H9 (cell line): Measurements from ENCODE around the gene ESRRA. TPM values are rescaled to one million over a fixed set of nuclear protein-coding genes. Genes with fewer than 3 reads are reported as not detected.
A peak's percentile ranks its signal among the peaks of the same experiment; 100 is the strongest.

Source experiments
- DNase-seq: peaks from one replicate; pipeline ENCODE4 v3.0.0-alpha.2; 2017
- H2AFZ ChIP-seq: one replicate; pipeline ENCODE4 v1.6.1; 2013; ENCODE audit warnings: mild to moderate bottlenecking, low read length, control low read depth, moderate library complexity
- H2AK5ac ChIP-seq: 2 replicates; pipeline ENCODE4 v1.6.1; 2013; ENCODE audit warnings: low read length, control low read depth, mixed read lengths; ENCODE audit not compliant: insufficient read length
- H2BK120ac ChIP-seq: one replicate; pipeline ENCODE4 v1.6.1; 2013; ENCODE audit warnings: low read depth, mild to moderate bottlenecking, low read length, control low read depth, inconsistent platforms; ENCODE audit not compliant: poor library complexity, severe bottlenecking
- H2BK12ac ChIP-seq: 2 replicates; pipeline ENCODE4 v1.6.1; 2013; ENCODE audit warnings: low read length, control low read depth, mixed read lengths, low read depth; ENCODE audit not compliant: insufficient read length
- H2BK15ac ChIP-seq: 2 replicates; pipeline ENCODE4 v1.6.1; 2013; ENCODE audit warnings: low read depth, low read length, control low read depth
- H2BK20ac ChIP-seq: one replicate; pipeline ENCODE4 v1.6.1; 2013; ENCODE audit warnings: low read depth, mild to moderate bottlenecking, low read length, control low read depth, inconsistent platforms; ENCODE audit not compliant: poor library complexity, severe bottlenecking
- H2BK5ac ChIP-seq: 2 replicates; pipeline ENCODE4 v1.6.1; 2013; ENCODE audit warnings: low read length, control low read depth, mixed read lengths; ENCODE audit not compliant: insufficient read length
- H3K14ac ChIP-seq: 2 replicates; pipeline ENCODE4 v1.6.1; 2013; ENCODE audit warnings: low read length, control low read depth; ENCODE audit not compliant: insufficient read depth
- H3K18ac ChIP-seq: 2 replicates; pipeline ENCODE4 v1.6.1; 2013; ENCODE audit warnings: low read depth, mild to moderate bottlenecking, mixed read lengths, low read length, control low read depth; ENCODE audit not compliant: insufficient read length
- H3K23ac ChIP-seq: 2 replicates; pipeline ENCODE4 v1.6.1; 2013; ENCODE audit warnings: low read length, control low read depth, mixed read lengths, low read depth; ENCODE audit not compliant: insufficient read length
- H3K23me2 ChIP-seq: 2 replicates; pipeline ENCODE4 v1.6.1; 2013; ENCODE audit warnings: low read depth, mild to moderate bottlenecking, mixed read lengths, low read length, control low read depth; ENCODE audit not compliant: insufficient read length, poor library complexity, severe bottlenecking
- H3K27ac ChIP-seq: 2 replicates; pipeline ENCODE4 v1.5.1; 2013; ENCODE audit warnings: low read length, control low read depth, mixed read lengths, low read depth; ENCODE audit not compliant: insufficient read length
- H3K27me3 ChIP-seq: 2 replicates; pipeline ENCODE4 v1.6.1; 2013; ENCODE audit warnings: low read length, control low read depth, inconsistent platforms; ENCODE audit not compliant: insufficient read depth
- H3K4ac ChIP-seq: 2 replicates; pipeline ENCODE4 v1.6.1; 2013; ENCODE audit warnings: low read depth, mild to moderate bottlenecking, control low read depth, inconsistent platforms, low read length, moderate library complexity
- H3K4me1 ChIP-seq: 2 replicates; pipeline ENCODE4 v1.6.1; 2013; ENCODE audit warnings: low read length, control low read depth, inconsistent platforms; ENCODE audit not compliant: insufficient read depth
- H3K4me2 ChIP-seq: 2 replicates; pipeline ENCODE4 v1.6.1; 2013; ENCODE audit warnings: low read length, control low read depth, mixed read lengths; ENCODE audit not compliant: insufficient read length, insufficient read depth
- H3K56ac ChIP-seq: 2 replicates; pipeline ENCODE4 v1.6.1; 2013; ENCODE audit warnings: low read depth, mild to moderate bottlenecking, mixed read lengths, low read length, control low read depth; ENCODE audit not compliant: insufficient read length
- H3K79me1 ChIP-seq: 2 replicates; pipeline ENCODE4 v1.6.1; 2013; ENCODE audit warnings: low read depth, mild to moderate bottlenecking, moderate library complexity, low read length, control low read depth, inconsistent platforms; ENCODE audit not compliant: insufficient read depth, poor library complexity, severe bottlenecking
- H3K79me2 ChIP-seq: 2 replicates; pipeline ENCODE4 v1.6.1; 2013; ENCODE audit warnings: low read length, control low read depth, inconsistent platforms; ENCODE audit not compliant: insufficient read depth
- H3K9ac ChIP-seq: 2 replicates; pipeline ENCODE4 v1.6.1; 2013; ENCODE audit warnings: low read length, control low read depth, mixed read lengths; ENCODE audit not compliant: insufficient read length; ENCODE audit errors: extremely low read depth
- H3K9me3 ChIP-seq: one replicate; pipeline ENCODE4 v1.6.1; 2013; ENCODE audit warnings: low read depth, low read length, inconsistent platforms; ENCODE audit not compliant: control insufficient read depth
- H3T11ph ChIP-seq: one replicate; pipeline ENCODE4 v1.6.1; 2013; ENCODE audit warnings: mild to moderate bottlenecking, low read length, control low read depth, inconsistent platforms
- H4K20me1 ChIP-seq: one replicate; pipeline ENCODE4 v1.6.1; 2013; ENCODE audit not compliant: control insufficient read depth, insufficient read length, insufficient read depth
- H4K5ac ChIP-seq: 2 replicates; pipeline ENCODE4 v1.6.1; 2013; ENCODE audit warnings: low read depth, mild to moderate bottlenecking, mixed read lengths, low read length, control low read depth; ENCODE audit not compliant: insufficient read length
- H4K8ac ChIP-seq: replicated peaks from 2 replicates; pipeline ENCODE4 v1.6.1; 2013; ENCODE audit warnings: low read length, control low read depth, mixed read lengths, low read depth; ENCODE audit not compliant: insufficient read length
- H4K91ac ChIP-seq: 2 replicates; pipeline ENCODE4 v1.6.1; 2013; ENCODE audit warnings: low read depth, mild to moderate bottlenecking, moderate library complexity, mixed read lengths, low read length, control low read depth; ENCODE audit not compliant: insufficient read length
- H3K27ac Mint-ChIP-seq, 3 experiments: 2 replicates in 2 of 3; 3 replicates in 1 of 3; pipeline ENCODE4 v1.8.0; 2020 to 2021; ENCODE audit warnings: mixed read lengths in 3 of 3, mild to moderate bottlenecking in 1 of 3, moderate library complexity in 1 of 3
- H3K27me3 Mint-ChIP-seq: 2 replicates; pipeline ENCODE4 v1.8.0; 2021; ENCODE audit warnings: low read depth, mild to moderate bottlenecking, moderate library complexity, mixed read lengths
- H3K36me3 Mint-ChIP-seq, 3 experiments: 2 replicates in 2 of 3; 3 replicates in 1 of 3; pipeline ENCODE4 v1.8.0; 2020 to 2021; ENCODE audit warnings: low read depth in 3 of 3, mixed read lengths in 3 of 3; ENCODE audit not compliant: insufficient read depth in 1 of 3
- H3K4me1 Mint-ChIP-seq, 2 experiments: 2 replicates each; pipeline ENCODE4 v1.8.0; 2020; ENCODE audit warnings: mixed read lengths in 2 of 2
- H3K4me3 Mint-ChIP-seq, 2 experiments: 2 replicates in 1 of 2; 3 replicates in 1 of 2; pipeline ENCODE4 v1.8.0; 2020 to 2021; ENCODE audit warnings: mild to moderate bottlenecking in 2 of 2, mixed read lengths in 2 of 2, moderate library complexity in 1 of 2
- H3K9me3 Mint-ChIP-seq, 2 experiments: 2 replicates in 1 of 2; 3 replicates in 1 of 2; pipeline ENCODE4 v1.8.0; 2020; ENCODE audit warnings: mild to moderate bottlenecking in 2 of 2, mixed read lengths in 2 of 2, moderate library complexity in 1 of 2
- WGBS: extraction: QIAGEN DNeasy Blood & Tissue Kit; methylation state at CpG from one replicate; pipeline ENCODE4 v1.1.7; 2013; ENCODE audit warnings: missing lambda C conversion rate, low lambda C conversion rate, mixed read lengths; ENCODE audit not compliant: insufficient read length; ENCODE audit errors: extremely low coverage; 5-methylcytosine and 5-hydroxymethylcytosine counted together
- total RNA-seq: library from RNA; stranded (reverse); gene quantifications from 2 replicates; pipeline ENCODE4 v1.2.1, GENCODE V29; 2021
- TF ChIP-seq, protein P1 (sequence below): fragments of 200-600 bp; sonication (generic); conservative IDR thresholded peaks from 3 replicates; pipeline ENCODE4 v1.8.0; 2021; ENCODE audit warnings: antibody characterized with exemption, mild to moderate bottlenecking

The ESRRA gene
- total RNA-seq, 1 experiment from 2014 or later = 42.3 TPM

- Histone ChIP-seq H3T11ph (no peak overlapping the region), H2BK120ac (no peak overlapping the region), H3K9me3 (no peaks in the 10 kb centered on the region), H3K23me2 (peaks cover 12% of the 10 kb centered on the region), H4K91ac (no peak overlapping the region), H3K4me1 (peaks cover 2% of the 10 kb centered on the region; the same call in 1 of the 2 replicates), H3K27me3 (no peaks in the 10 kb centered on the region; the same call in 1 of the 2 replicates), H4K20me1 (peaks cover 2% of the 10 kb centered on the region), H3K9ac (no peak overlapping the region), H4K5ac (no peak overlapping the region), H2AFZ (no peak overlapping the region), H2BK5ac (no peak overlapping the region), H3K27ac (no peak overlapping the region), H3K18ac (peak overlapping the region; percentile 37), H3K14ac (no peak overlapping the region; the same call in 1 of the 2 replicates), H3K56ac (no peak overlapping the region), H4K8ac (no peak overlapping the region), H3K79me1 (no peaks in the 10 kb centered on the region), H2BK15ac (no peak overlapping the region), H2AK5ac (no peak overlapping the region), H3K23ac (no peak overlapping the region), H3K4me2 (peak overlapping the region; percentile 54), H2BK20ac (no peak overlapping the region), H3K4ac (no peak overlapping the region), H3K79me2 (no peaks in the 10 kb centered on the region), H2BK12ac (no peak overlapping the region)
- H3K27ac Mint-ChIP-seq = no peak overlapping the region
- no CpG with 5 or more reads among the region's 7 CpGs for WGBS
- H3K36me3 Mint-ChIP-seq = peaks cover 12 to 25% (median 19%) of the 10 kb centered on the region in 3 experiments; a peak in 6 of 7 replicates
- H3K27me3 Mint-ChIP-seq = no peaks in the 10 kb centered on the region
- H3K9me3 Mint-ChIP-seq = no peaks in the 10 kb centered on the region
- H3K4me3 Mint-ChIP-seq = peak overlapping the region; percentile 41 to 69
- TF ChIP-seq, protein P1, sequence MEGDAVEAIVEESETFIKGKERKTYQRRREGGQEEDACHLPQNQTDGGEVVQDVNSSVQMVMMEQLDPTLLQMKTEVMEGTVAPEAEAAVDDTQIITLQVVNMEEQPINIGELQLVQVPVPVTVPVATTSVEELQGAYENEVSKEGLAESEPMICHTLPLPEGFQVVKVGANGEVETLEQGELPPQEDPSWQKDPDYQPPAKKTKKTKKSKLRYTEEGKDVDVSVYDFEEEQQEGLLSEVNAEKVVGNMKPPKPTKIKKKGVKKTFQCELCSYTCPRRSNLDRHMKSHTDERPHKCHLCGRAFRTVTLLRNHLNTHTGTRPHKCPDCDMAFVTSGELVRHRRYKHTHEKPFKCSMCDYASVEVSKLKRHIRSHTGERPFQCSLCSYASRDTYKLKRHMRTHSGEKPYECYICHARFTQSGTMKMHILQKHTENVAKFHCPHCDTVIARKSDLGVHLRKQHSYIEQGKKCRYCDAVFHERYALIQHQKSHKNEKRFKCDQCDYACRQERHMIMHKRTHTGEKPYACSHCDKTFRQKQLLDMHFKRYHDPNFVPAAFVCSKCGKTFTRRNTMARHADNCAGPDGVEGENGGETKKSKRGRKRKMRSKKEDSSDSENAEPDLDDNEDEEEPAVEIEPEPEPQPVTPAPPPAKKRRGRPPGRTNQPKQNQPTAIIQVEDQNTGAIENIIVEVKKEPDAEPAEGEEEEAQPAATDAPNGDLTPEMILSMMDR = no peak
- H3K4me1 Mint-ChIP-seq = peaks cover 21 to 38% of the 10 kb centered on the region in 2 experiments
- no peak for DNase-seq
Observed at GRCh38 chr11:64358536-64358906, 53.2 kb downstream of the ESRRA start.
